Measurements from ENCODE around the gene HOXA7. TPM values are rescaled to one million over a fixed set of nuclear protein-coding genes. Genes with fewer than 3 reads are reported as not detected.

HOXA7 gene
- total and polyA plus RNA-seq, 11 donors: 0.29 TPM; not detected in 10

GRCh38 chr7:27106901-27107240 is 49.6 kb downstream of the HOXA7 start:
- ATAC-seq (no peak), DNase-seq (no peak)
- no peaks in the 10 kb centered on the region for H3K9me3 ChIP-seq
- no peak for TF ChIP-seq POLR2A (IDR thresholded peaks at IDR 0.05)
- TF ChIP-seq CTCF (IDR thresholded peaks at IDR 0.05): no peak
- WGBS, 4 donors: 17 to 19% (median 18%) methylated on average over 14 of the region's 14 CpGs
- peaks cover 0 to 33% (median 6%) of the 10 kb centered on the region in 12 donors for H3K4me1 ChIP-seq
- H3K27me3 ChIP-seq: peaks cover 63 to 100% (median 97%) of the 10 kb centered on the region in 9 donors
- intact Hi-C loops (cut with DNase I): no loop called here
- peak overlapping the region in 9 of 12 donors; percentile 2 to 93 (median 67) for H3K27ac ChIP-seq
- H3K36me3 ChIP-seq: no peaks in the 10 kb centered on the region
- H3K4me3 ChIP-seq: peak overlapping the region in 9 of 12 donors; percentile 18 to 51 (median 31)

- Histone ChIP-seq H3K9me3 (no peaks in the 10 kb centered on the region), H3K27ac (peak overlapping the region in 9 of 12 donors; percentile 2 to 93 (median 67)), H3K4me1 (peaks cover 0 to 38% (median 8%) of the 10 kb centered on the region in 12 donors), H3K27me3 (peaks cover 63 to 100% (median 97%) of the 10 kb centered on the region in 9 donors), H3K36me3 (no peaks in the 10 kb centered on the region), H3K4me3 (peak overlapping the region in 10 of 12 donors; percentile 2 to 51 (median 26))
- DNase-seq: no peak
- peak in 1 of 4 donors; percentile 20 for ATAC-seq
- 4 to 16% (median 12%) methylated on average over 13 to 44 of the region's 44 CpGs for WGBS, 4 donors
- no peak for TF ChIP-seq POLR2A (IDR thresholded peaks at IDR 0.05)
- no peak for TF ChIP-seq CTCF (IDR thresholded peaks at IDR 0.05)
- intact Hi-C loops (cut with DNase I): no loop called here
Measured at GRCh38 chr7:27106181-27106900, 50.1 kb downstream of the HOXA7 start.

- intact Hi-C loops (cut with DNase I): no loop called here
- TF ChIP-seq CTCF (IDR thresholded peaks at IDR 0.05) (no peak), POLR2A (IDR thresholded peaks at IDR 0.05) (no peak)
- Histone ChIP-seq H3K27ac (peak overlapping the region in 3 of 12 donors; percentile 81 to 93 (median 85)), H3K4me3 (no peak overlapping the region), H3K36me3 (no peaks in the 10 kb centered on the region), H3K4me1 (peaks cover 0 to 32% (median 9%) of the 10 kb centered on the region in 12 donors), H3K9me3 (no peaks in the 10 kb centered on the region), H3K27me3 (peaks cover 59 to 100% (median 98%) of the 10 kb centered on the region in 9 donors)
- no peak for ATAC-seq
- WGBS, 4 donors: 18 to 42% (median 29%) methylated on average over 13 of the region's 13 CpGs
- no peak for DNase-seq
Measured at GRCh38 chr7:27105301-27106031, 51.0 kb downstream of the HOXA7 start.

All from heart left ventricle (tissue), 16 donors.